ENCODE results near the gene LOXHD1.

GRCh38 chr18:46615720-46616119, 41.3 kb downstream of the LOXHD1 start:
- TF ChIP-seq CTCF (IDR thresholded peaks at IDR 0.05) = no peak
- no peak for TF ChIP-seq EZH2 (IDR thresholded peaks at IDR 0.05; ENCODE audit: borderline replicate concordance, insufficient read depth, low read depth, low read length, poor library complexity, severe bottlenecking)

Measured in B cell (primary cell).